GM12878 (cell line): Measurements from ENCODE around the gene NSD2. TPM values are rescaled to one million over a fixed set of nuclear protein-coding genes. Genes with fewer than 3 reads are reported as not detected.
A peak's percentile ranks its signal among the peaks of the same experiment; 100 is the strongest.

ENCODE experiments used
- ATAC-seq: fragments of 200-7000 bp; cut with Tn5 transposase; 3 replicates; pipeline ENCODE4 v1.9.1; 2020; ENCODE audit warnings: mild to moderate bottlenecking, moderate library complexity
- BruUV-seq: library from RNA; stranded (reverse); fragments of 400-500 nt; replicated peaks from 2 replicates; lab custom pipeline; 2021; lab: Mats Ljungman, UMichigan
- CTCF ChIA-PET: fragments of 300-600 bp; sonication (Branson Sonifier 250); formaldehyde crosslinking; extraction: SDS; loops from one replicate; lab custom pipeline; 2021; ENCODE audit warnings: inconsistent platforms; lab: Yijun Ruan, JAX
- POLR2A ChIA-PET: fragments of 350-600 bp; formaldehyde crosslinking; extraction: SDS; loops from one replicate; lab custom pipeline; 2021; ENCODE audit warnings: inconsistent platforms; lab: Charles Lee
- RAD21 ChIA-PET: fragments of 300-600 bp; sonication (Branson Sonifier 250); formaldehyde crosslinking; loops from one replicate; lab custom pipeline; 2023; ENCODE audit warnings: antibody characterized with exemption; ENCODE audit not compliant: unreplicated experiment; lab: Charles Lee
- SMC1A ChIA-PET: fragments of 300-600 bp; sonication (Branson Sonifier 250); formaldehyde crosslinking; loops from one replicate; lab custom pipeline; 2023; ENCODE audit not compliant: unreplicated experiment, uncharacterized antibody; lab: Charles Lee
- DNase-seq: peaks from one replicate; pipeline ENCODE4 v3.0.0-alpha.2; 2011; ENCODE audit warnings: low read depth, low spot score
- FAIRE-seq: peaks from 3 replicates; lab custom pipeline; 2011; peaks lifted over from hg19 to GRCh38; lab: Jason Lieb, UNC
- H2AFZ ChIP-seq: 2 replicates; pipeline ENCODE4 v1.6.0; 2011; ENCODE audit warnings: low read depth, low read length, control low read depth; ENCODE audit not compliant: control insufficient read depth
- H3K27ac ChIP-seq: 2 replicates; pipeline ENCODE4 v1.5.1; 2011; ENCODE audit warnings: control low read depth; ENCODE audit not compliant: control insufficient read depth, insufficient read depth
- H3K27me3 ChIP-seq, 2 experiments: replicated peaks in 1 of 2; 2 replicates each; pipeline versions ENCODE4 v1.6.0 to v1.6.1; 2011; ENCODE audit warnings: low read length in 1 of 2; ENCODE audit not compliant: control insufficient read depth in 2 of 2, insufficient read depth in 2 of 2
- H3K36me3 ChIP-seq, 2 experiments: 2 replicates each; pipeline ENCODE4 v1.5.1; 2011; ENCODE audit warnings: low read length in 1 of 2; ENCODE audit not compliant: control insufficient read depth in 2 of 2, insufficient read depth in 2 of 2
- H3K4me1 ChIP-seq: 2 replicates; pipeline ENCODE4 v1.6.1; 2011; ENCODE audit warnings: mild to moderate bottlenecking, low read length, moderate library complexity, mixed read lengths; ENCODE audit not compliant: control insufficient read depth, insufficient read depth
- H3K4me2 ChIP-seq: 2 replicates; pipeline ENCODE4 v1.6.0; 2011; ENCODE audit warnings: control low read depth; ENCODE audit not compliant: control insufficient read depth, insufficient read depth
- H3K4me3 ChIP-seq: fragments of 200-600 bp; sonication (generic); 2 replicates; pipeline ENCODE4 v1.5.1; 2016
- H3K79me2 ChIP-seq: 2 replicates; pipeline ENCODE4 v1.6.0; 2011; ENCODE audit warnings: low read length; ENCODE audit not compliant: control insufficient read depth, insufficient read depth
- H3K9ac ChIP-seq: 2 replicates; pipeline ENCODE4 v1.8.0; 2011; ENCODE audit warnings: low read length, control low read depth, mixed read lengths; ENCODE audit not compliant: control insufficient read depth, insufficient read depth
- H3K9me3 ChIP-seq: replicated peaks from 3 replicates; pipeline ENCODE4 v1.5.1; 2011; ENCODE audit warnings: mild to moderate bottlenecking, low read length; ENCODE audit not compliant: control insufficient read depth, insufficient read depth
- H4K20me1 ChIP-seq: 2 replicates; pipeline ENCODE4 v1.6.0; 2011; ENCODE audit not compliant: control insufficient read depth, insufficient read depth
- BCLAF1 ChIP-seq: fragments of 450-650 bp; IDR thresholded peaks from 2 replicates; pipeline ENCODE4 v1.6.1; 2017; ENCODE audit warnings: antibody characterized with exemption, mild to moderate bottlenecking, moderate library complexity
- EGR1 ChIP-seq, 2 experiments: IDR thresholded peaks; 1 replicate in 1 of 2; 2 replicates in 1 of 2; pipeline ENCODE4 v1.6.1; 2011 to 2012; ENCODE audit warnings: low read depth in 2 of 2, low read length in 2 of 2, borderline replicate concordance in 1 of 2, mild to moderate bottlenecking in 1 of 2, moderate library complexity in 1 of 2
- EZH2 ChIP-seq: IDR thresholded peaks from 2 replicates; pipeline ENCODE4 v1.6.1; 2012; ENCODE audit warnings: low read depth, mild to moderate bottlenecking, control low read depth, inconsistent platforms, low read length, borderline replicate concordance; ENCODE audit not compliant: control insufficient read depth
- LARP7 ChIP-seq: fragments of 450-650 bp; IDR thresholded peaks from 2 replicates; pipeline ENCODE4 v1.6.1; 2017; ENCODE audit warnings: mild to moderate bottlenecking
- NKRF ChIP-seq: fragments of 450-650 bp; conservative IDR thresholded peaks from 2 replicates; pipeline ENCODE4 v1.6.1; 2017; ENCODE audit warnings: mild to moderate bottlenecking, moderate library complexity
- POLR2A ChIP-seq: IDR thresholded peaks from 2 replicates; pipeline ENCODE4 v1.6.1; 2011; ENCODE audit warnings: low read depth, mild to moderate bottlenecking, low read length
- RBBP5 ChIP-seq: fragments of 200-600 bp; sonication (generic); conservative IDR thresholded peaks from 2 replicates; pipeline ENCODE4 v1.6.1; 2016
- SMAD1 ChIP-seq: fragments of 450-650 bp; IDR thresholded peaks from 2 replicates; pipeline ENCODE4 v1.6.1; 2018; ENCODE audit warnings: mild to moderate bottlenecking, low read depth; ENCODE audit not compliant: partially characterized antibody
- SREBF1 ChIP-seq: IDR thresholded peaks from 2 replicates; pipeline ENCODE4 v1.6.1; 2012; ENCODE audit warnings: mild to moderate bottlenecking, low read length
- SREBF2 ChIP-seq: IDR thresholded peaks from 2 replicates; pipeline ENCODE4 v1.6.1; 2012; ENCODE audit warnings: mild to moderate bottlenecking, low read length
- TAF1 ChIP-seq: IDR thresholded peaks from 2 replicates; pipeline ENCODE4 v1.6.1; 2011; ENCODE audit warnings: mild to moderate bottlenecking, low read depth, low read length, borderline replicate concordance
- YY1 ChIP-seq: IDR thresholded peaks from 2 replicates; pipeline ENCODE4 v1.6.1; 2011; ENCODE audit warnings: low read depth, mild to moderate bottlenecking, low read length
- WGBS: methylation state at CpG from one replicate; pipeline ENCODE4 v1.1.6; 2016; ENCODE audit warnings: low lambda C conversion rate; ENCODE audit not compliant: insufficient replicate concordance, insufficient coverage; ENCODE audit errors: missing lambda C conversion rate; 5-methylcytosine and 5-hydroxymethylcytosine counted together
- in situ Hi-C: fragments of 300-500 bp; cut with MboI; formaldehyde crosslinking; loops from 9 replicates; pipeline ENCODE4 v1.14.3; 2018; ENCODE audit warnings: mixed read lengths
- intact Hi-C: fragments of 100-400 bp; cut with micrococcal nuclease; formaldehyde crosslinking; loops from one replicate; pipeline ENCODE4 v1.14.2; 2022; ENCODE audit not compliant: unreplicated experiment
- polyA plus RNA-seq, 11 experiments: library from polyadenylated mRNA; depleted of rRNA in 4 of 11; unstranded in 6 of 11; stranded (reverse) in 5 of 11; fragments of >200 nt; fragmentation: Nextera tagmentation in 4 of 11; fragmentation: Illumina TruSeq in 1 of 11; extraction: Ambion mirVana in 4 of 11; extraction: Trizol in 1 of 11; gene quantifications; 1 replicate in 1 of 11; 2 replicates in 10 of 11; pipeline versions ENCODE4 v1.2.1 to v1.2.3, GENCODE V29; 2011 to 2016; ENCODE audit warnings: inconsistent platforms in 2 of 11, missing spikeins in 2 of 11, low read depth in 1 of 11
- total RNA-seq, 4 experiments: library from RNA; depleted of rRNA in 3 of 4; stranded (reverse); fragments of >200 nt in 3 of 4; fragmentation: Illumina TruSeq in 1 of 4; extraction: Trizol in 1 of 4; gene quantifications; 2 replicates each; pipeline versions ENCODE4 v1.2.1 to v1.2.3, GENCODE V29; 2013 to 2021

NSD2 gene
- total and polyA plus RNA-seq, 10 of the 15 experiments (the other 5 are each of a cell fraction or from before 2014, with no cell fraction given): 8.6 to 139 (median 67.2) TPM

DNA sequence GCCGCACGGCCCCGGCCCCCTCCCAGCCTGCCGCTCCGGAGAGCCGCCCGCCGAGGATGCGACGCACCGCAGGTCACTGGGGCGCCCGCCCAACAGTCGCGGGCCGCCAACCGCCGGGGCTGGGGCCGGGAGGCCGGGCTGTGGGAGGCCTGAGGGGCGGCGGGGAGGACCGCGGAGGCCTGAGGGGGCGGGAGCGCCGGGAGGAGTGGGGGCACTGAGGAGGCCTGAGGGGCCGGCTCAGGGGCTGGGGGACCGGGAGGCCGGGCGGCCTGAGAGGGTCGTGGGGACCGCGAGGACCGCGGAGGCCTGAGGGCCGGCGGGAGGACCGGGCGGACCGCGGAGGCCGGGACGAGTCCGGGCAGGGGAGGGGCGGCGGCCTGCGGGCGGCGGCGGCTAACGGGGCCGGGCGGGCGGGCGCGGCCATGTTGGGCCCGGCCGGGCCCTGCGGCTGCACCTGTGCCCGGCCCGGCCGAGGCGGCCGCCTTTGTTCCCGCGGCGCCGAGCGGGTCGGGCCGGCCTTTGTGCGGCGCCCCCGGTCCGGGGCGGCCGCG, 353 bp downstream of the NSD2 start:
- no peaks in the 10 kb centered on the region for H3K9me3 ChIP-seq
- DNase-seq: no peak
- peak overlapping the region; percentile 87 for H3K27ac ChIP-seq
- ChIA-PET SMC1A (no interaction called here), CTCF (no interaction called here), POLR2A (no interaction called here), RAD21 (no interaction called here)
- no peaks in the 10 kb centered on the region for H3K36me3 ChIP-seq
- WGBS: no CpG with 5 or more reads among the region's 79 CpGs
- ATAC-seq: peak; percentile 1; the same call in 2 of the 3 replicates
- H3K27me3 ChIP-seq: no peaks in the 10 kb centered on the region
- intact Hi-C loops: loop anchor here (2.0 to 10.0 kb wide), 3 partner anchors 27 to 543 kb away; partner anchors contain the start of genes CFAP99, SLBP and ZFYVE28
- peak overlapping the region; percentile 88 for H3K9ac ChIP-seq
- peak overlapping the region; percentile 35 for H2AFZ ChIP-seq
- BruUV-seq: no TSS peak
- H3K4me1 ChIP-seq: peaks cover 27% of the 10 kb centered on the region
- in situ Hi-C loops: no loop called here
- H3K79me2 ChIP-seq: peaks cover 54% of the 10 kb centered on the region
- no peak for FAIRE-seq
- TF ChIP-seq EZH2 (no peak), YY1 (peak; percentile 81; the same call in 1 of the 2 replicates), EGR1 (IDR thresholded peaks at IDR 0.05; ENCODE audit: borderline replicate concordance in 1 of 2, low read depth in 2 of 2, low read length in 2 of 2) (peak in 1 of 2 experiments; percentile 12; a peak in 1 of 3 replicates), SREBF1 (no peak), TAF1 (0 out of 2 replicates have a peak, but pooled peaks have one; percentile 26), LARP7 (no peak), SREBF2 (no peak), SMAD1 (no peak), RBBP5 (no peak), BCLAF1 (no peak), NKRF (peak; percentile 44; the same call in 1 of the 2 replicates), POLR2A (peak; percentile 56)
- peak overlapping the region; percentile 83 for H3K4me3 ChIP-seq
- no peaks in the 10 kb centered on the region; the same call in 1 of the 2 replicates for H4K20me1 ChIP-seq
- no peak overlapping the region; the same call in 1 of the 2 replicates for H3K4me2 ChIP-seq
